Measurements from ENCODE around the gene SLC35F1. TPM values are rescaled to one million over a fixed set of nuclear protein-coding genes. Genes with fewer than 3 reads are reported as not detected.
"Not testable (repeated sequence)": the region's sequence is repeated elsewhere in the genome, so short reads cannot be mapped to it uniquely, and the experiment has no call there.

SLC35F1 gene
- polyA plus RNA-seq (2012; ENCODE audit: insufficient read depth, insufficient read length, low read depth): 0.09 TPM

GRCh38 chr6:117906958-117907600 is at the start of gene SLC35F1:
Gene SLC35F1 (plus strand): TSS chr6:117907264.
- H3K4me3 ChIP-seq (ENCODE audit: low read depth, low read length): peak within 1 kb of the TSS; percentile 64
- TF ChIP-seq CTCF (IDR thresholded peaks at IDR 0.05; ENCODE audit: low read depth, low read length): peak; percentile 61
- H3K27me3 ChIP-seq: peaks cover 51% of the 10 kb centered on the region
- no peaks in the 10 kb centered on the region for H3K36me3 ChIP-seq
- no peaks in the 10 kb centered on the region; the same call in 1 of the 2 replicates for H3K4me1 ChIP-seq
- peak; percentile 77 for DNase-seq
- H3K9me3 ChIP-seq: no peaks in the 10 kb centered on the region; the same call in 1 of the 2 replicates

DNA sequence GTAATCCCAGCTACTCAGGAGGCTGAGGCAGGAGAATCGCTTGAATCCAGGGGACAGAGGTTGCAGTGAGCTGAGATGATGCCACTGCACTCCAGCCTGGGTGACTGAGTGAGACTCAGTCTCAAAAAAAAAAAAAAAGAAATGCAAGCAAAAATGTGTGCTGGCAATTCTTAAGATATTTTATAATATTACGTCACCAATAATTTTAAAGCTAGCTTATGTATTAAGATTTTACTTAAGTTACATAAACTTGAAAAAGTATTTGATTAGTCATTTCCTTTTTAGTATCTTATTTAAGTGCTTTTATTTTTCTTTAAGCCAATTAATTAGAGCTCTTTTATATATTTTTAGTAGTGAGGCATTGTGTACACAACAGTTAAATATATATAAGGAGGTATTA is 48.5 kb upstream of the SLC35F1 start:
- DNase-seq; H3K4me3 ChIP-seq (ENCODE audit: low read depth, low read length); H3K36me3 ChIP-seq; H3K9me3 ChIP-seq; H3K4me1 ChIP-seq; H3K27me3 ChIP-seq: not testable (repeated sequence)

DNA sequence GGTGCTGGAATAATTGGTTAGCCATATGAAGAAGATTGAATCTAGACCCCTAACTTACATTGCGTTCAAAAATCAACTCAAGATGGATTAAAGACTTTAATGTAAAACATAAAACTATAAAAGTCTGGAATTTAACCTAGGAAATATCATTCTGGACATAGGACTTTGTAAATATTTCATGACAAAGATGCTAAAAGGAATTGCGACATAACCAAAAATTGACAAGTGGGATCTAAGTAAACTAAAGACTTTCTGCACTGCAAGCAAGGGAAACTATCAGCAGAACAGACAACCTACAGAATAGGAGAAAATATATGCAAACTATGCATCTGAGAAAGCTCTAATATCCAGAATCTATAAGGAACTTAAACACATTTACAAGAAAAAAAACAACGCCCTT is 45.5 kb upstream of the SLC35F1 start:
- no peak for TF ChIP-seq CTCF (IDR thresholded peaks at IDR 0.05; ENCODE audit: low read depth, low read length)
- Histone ChIP-seq H3K4me3 (ENCODE audit: low read depth, low read length) (no peak overlapping the region), H3K27me3 (no peaks in the 10 kb centered on the region; the same call in none of the 2 replicates), H3K9me3 (no peaks in the 10 kb centered on the region), H3K4me1 (no peaks in the 10 kb centered on the region), H3K36me3 (no peaks in the 10 kb centered on the region)
- no peak for DNase-seq

DNA sequence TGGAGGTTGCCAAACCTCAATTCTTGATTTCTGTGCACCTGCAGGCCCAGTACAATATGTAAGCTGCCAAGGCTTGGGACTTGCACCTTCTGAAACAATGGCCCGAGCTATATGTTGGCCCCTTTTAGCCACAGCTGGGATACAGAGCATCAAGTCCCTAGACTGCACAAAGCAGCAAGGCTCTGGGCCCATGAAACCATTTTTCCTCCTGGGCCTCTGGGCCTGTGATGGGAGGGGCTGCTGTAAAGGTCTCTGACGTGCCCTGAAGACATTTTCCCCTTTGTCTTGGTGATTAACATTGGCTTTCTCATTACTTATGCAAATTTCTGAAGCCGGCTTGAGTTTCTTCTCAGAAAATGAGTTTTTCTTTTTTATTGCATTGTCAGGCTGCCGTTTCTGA is 40.5 kb upstream of the SLC35F1 start:
- Histone ChIP-seq H3K36me3 (no peaks in the 10 kb centered on the region), H3K4me1 (no peaks in the 10 kb centered on the region), H3K9me3 (no peaks in the 10 kb centered on the region), H3K27me3 (peaks cover 19% of the 10 kb centered on the region), H3K4me3 (ENCODE audit: low read depth, low read length) (no peak overlapping the region)
- DNase-seq: no peak
- no peak for TF ChIP-seq CTCF (IDR thresholded peaks at IDR 0.05; ENCODE audit: low read depth, low read length)

DNA sequence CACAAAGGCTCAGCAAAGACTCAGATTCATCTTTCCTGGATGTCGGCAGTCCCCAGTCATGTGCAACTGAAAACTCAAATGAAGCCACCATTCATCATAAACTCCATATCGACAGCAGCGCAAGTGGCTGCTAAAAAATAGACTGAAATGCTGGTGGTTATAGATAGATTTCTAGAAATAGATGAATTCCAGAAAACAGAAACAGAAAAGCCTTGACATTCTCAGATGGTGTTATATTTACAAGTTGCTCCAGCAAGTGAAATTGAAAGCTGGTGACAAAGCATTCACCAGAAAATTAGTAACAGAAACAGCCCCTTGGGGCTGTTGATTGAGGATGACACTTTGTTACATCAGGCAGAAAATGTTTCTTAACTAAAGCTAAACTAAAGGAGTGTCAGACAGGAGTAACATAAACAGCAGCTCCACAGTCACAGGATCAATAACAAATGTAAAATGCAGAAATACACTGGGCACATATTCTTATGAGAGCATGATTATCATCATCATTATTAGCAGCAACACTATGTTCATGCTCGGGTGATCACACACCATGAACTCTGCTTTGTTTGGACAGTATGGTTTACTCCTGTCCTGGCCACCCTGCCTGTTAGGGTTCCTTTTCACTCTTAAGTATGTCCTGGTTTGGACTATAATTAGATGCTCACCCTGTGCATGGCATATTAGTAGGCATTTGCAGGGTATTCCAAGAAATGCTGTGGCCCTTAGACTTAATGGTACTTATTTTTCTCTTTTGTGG is 36.4 kb upstream of the SLC35F1 start:
- TF ChIP-seq CTCF (IDR thresholded peaks at IDR 0.05; ENCODE audit: low read depth, low read length): no peak
- Histone ChIP-seq H3K36me3 (no peaks in the 10 kb centered on the region), H3K9me3 (no peaks in the 10 kb centered on the region), H3K4me3 (ENCODE audit: low read depth, low read length) (no peak overlapping the region), H3K4me1 (no peaks in the 10 kb centered on the region), H3K27me3 (peaks cover 22% of the 10 kb centered on the region)
- DNase-seq: no peak

DNA sequence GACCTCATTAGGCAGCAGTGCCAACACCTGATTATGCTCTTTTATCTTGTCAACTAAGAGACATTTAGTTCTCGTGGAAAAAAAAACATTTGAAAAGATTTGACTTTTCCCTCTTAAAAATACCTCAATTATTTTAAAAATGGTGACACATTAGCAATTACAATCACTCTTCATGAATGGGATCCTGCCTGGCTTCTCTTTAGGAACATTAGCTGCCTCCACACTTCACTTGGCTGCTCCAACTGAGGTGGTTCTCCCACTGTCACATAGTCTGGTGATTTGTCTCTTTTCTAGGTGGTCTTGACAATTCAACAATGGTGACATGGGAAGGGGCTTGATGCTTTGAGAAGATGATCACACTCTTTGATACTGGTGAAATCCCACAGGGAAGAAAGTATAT is 26.2 kb upstream of the SLC35F1 start:
- no peak overlapping the region for H3K4me3 ChIP-seq (ENCODE audit: low read depth, low read length)
- no peak for TF ChIP-seq CTCF (IDR thresholded peaks at IDR 0.05; ENCODE audit: low read depth, low read length)
- DNase-seq: no peak
- H3K9me3 ChIP-seq: no peaks in the 10 kb centered on the region
- H3K27me3 ChIP-seq: peaks cover 3% of the 10 kb centered on the region; the same call in 1 of the 2 replicates
- H3K36me3 ChIP-seq: no peaks in the 10 kb centered on the region
- H3K4me1 ChIP-seq: no peaks in the 10 kb centered on the region
